ENCODE data around the gene KMT2C.
"Not testable (repeated sequence)": the region's sequence is repeated elsewhere in the genome, so short reads cannot be mapped to it uniquely, and the experiment has no call there.

GRCh38 chr7:152436931-152437575 lies 1.2 kb upstream of the KMT2C start:
- not testable (repeated sequence) for TF ChIP-seq CTCF, POLR2A (IDR thresholded peaks at IDR 0.05)

All from thyroid gland (tissue), 4 donors.